ENCODE measurements around the gene RAB11FIP3. TPM values are rescaled to one million over a fixed set of nuclear protein-coding genes. Genes with fewer than 3 reads are reported as not detected.

RAB11FIP3 gene
- total and polyA plus RNA-seq, 10 of the 15 experiments (the other 5 are each of a cell fraction or from before 2014, with no cell fraction given) = 1.2 to 27.3 (median 7.7) TPM

DNA sequence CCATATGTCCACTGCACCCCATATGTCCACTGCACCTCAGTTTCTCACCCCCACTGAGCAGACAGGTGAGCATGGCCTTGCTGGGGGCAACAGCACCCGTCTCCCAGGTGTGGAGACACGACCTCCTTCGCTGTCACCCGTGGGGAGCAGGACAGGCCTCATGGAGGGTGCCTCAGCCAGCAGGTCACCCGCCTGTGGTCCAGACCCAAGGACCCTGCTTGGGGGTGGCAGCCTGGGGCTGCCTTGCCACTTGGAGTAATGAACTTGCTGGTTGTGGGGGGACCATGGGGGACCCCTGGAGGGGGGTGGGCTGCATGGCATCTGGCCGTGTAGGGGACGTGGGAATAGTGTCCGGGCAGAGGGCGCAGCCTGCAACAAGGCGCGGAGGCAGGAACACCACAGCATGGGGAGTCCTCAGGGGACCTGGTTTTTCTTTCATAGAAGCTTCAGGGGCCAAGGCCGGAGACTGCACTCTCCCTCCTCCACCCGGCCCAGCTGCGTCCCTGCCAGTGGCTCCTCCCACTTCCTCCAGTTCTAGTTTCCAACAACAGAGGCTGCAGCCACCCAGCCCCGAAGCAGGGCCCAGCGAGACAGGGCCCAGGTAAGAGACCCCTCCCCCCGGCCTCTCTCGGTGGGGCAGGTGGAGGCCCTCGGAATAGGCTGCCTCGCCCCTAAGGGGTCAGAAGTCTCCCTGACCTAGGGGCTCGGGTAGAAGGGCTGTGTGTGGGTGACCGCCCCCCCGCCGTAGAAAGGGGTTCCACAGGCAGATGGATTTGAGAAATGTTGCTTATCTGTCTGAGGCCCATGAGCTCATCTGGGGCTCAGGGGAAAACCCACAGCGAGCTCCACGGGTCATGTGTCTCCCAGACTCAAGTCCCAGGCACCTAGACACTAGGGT is 141.3 kb downstream of the RAB11FIP3 start, which contains the start of gene NHLRC4 (continued):
- TF ChIP-seq PRDM15 (CRISPR knock-in tag; IDR thresholded peaks at IDR 0.05) = no peak
- TF ChIP-seq ASH2L (IDR thresholded peaks at IDR 0.05; ENCODE audit: borderline replicate concordance, low read depth) = no peak
- TF ChIP-seq JUND (IDR thresholded peaks at IDR 0.05; ENCODE audit: low read depth, low read length) = no peak
- no peak for TF ChIP-seq YY1 (IDR thresholded peaks at IDR 0.05; ENCODE audit: low read depth, low read length)
- TF ChIP-seq LARP7 (IDR thresholded peaks at IDR 0.05) = no peak
- TF ChIP-seq MEF2A (IDR thresholded peaks at IDR 0.05; ENCODE audit: insufficient read depth, low read depth, low read length) = no peak
- TF ChIP-seq MYB (IDR thresholded peaks at IDR 0.05; ENCODE audit: borderline replicate concordance, low read depth, low read length) = no peak
- no peak for TF ChIP-seq HDAC6 (IDR thresholded peaks at IDR 0.05; ENCODE audit: unreplicated experiment)
- no peak for TF ChIP-seq KDM1A (IDR thresholded peaks at IDR 0.05; ENCODE audit: borderline replicate concordance)
- no peak for TF ChIP-seq RELA (IDR thresholded peaks at IDR 0.05; ENCODE audit: borderline replicate concordance, partially characterized antibody)
- TF ChIP-seq TCF12 (IDR thresholded peaks at IDR 0.05; ENCODE audit: low read depth, low read length) = peak; percentile 81; the same call in 1 of the 2 replicates
- TF ChIP-seq POU2F2 (IDR thresholded peaks at IDR 0.05; ENCODE audit: borderline replicate concordance, low read depth, low read length) = no peak
